G401 (cell line): ENCODE results near the gene MGST2. TPM values are rescaled to one million over a fixed set of nuclear protein-coding genes. Genes with fewer than 3 reads are reported as not detected.
A peak's percentile ranks its signal among the peaks of the same experiment; 100 is the strongest.

Source experiments
- DNase-seq: peaks from one replicate; pipeline ENCODE4 v3.0.0-alpha.2; 2015; ENCODE audit warnings: low spot score
- in situ Hi-C: cut with HindIII; loops from 2 replicates; pipeline ENCODE4 v1.10.0; 2016; ENCODE audit warnings: low sequenced_read_pairs, mixed read lengths
- total RNA-seq: library from RNA; depleted of rRNA; stranded (reverse); fragments of >200 nt; shearing (Covaris generic); gene quantifications from 2 replicates; pipeline ENCODE4 v1.2.3, GENCODE V29; 2014

Gene MGST2
- total RNA-seq, 1 experiment from 2014 or later: not detected

GRCh38 chr4:139666735-139667281 is 1.2 kb downstream of the MGST2 start:
- DNase-seq: peak; percentile 79
- in situ Hi-C loops: no loop called here

GRCh38 chr4:139668036-139668435 is 2.4 kb downstream of the MGST2 start:
- in situ Hi-C loops: no loop called here
- no peak for DNase-seq

- in situ Hi-C loops: no loop called here
- DNase-seq: no peak
These were observed 3.1 kb downstream of the MGST2 start for GRCh38 chr4:139668658-139669201.

- DNase-seq: no peak
- in situ Hi-C loops: no loop called here
These were observed 3.7 kb downstream of the MGST2 start for GRCh38 chr4:139669335-139669734.

GRCh38 chr4:139669890-139670289 is 4.3 kb downstream of the MGST2 start:
- DNase-seq: no peak
- in situ Hi-C loops: no loop called here

GRCh38 chr4:139670775-139671174 is 5.2 kb downstream of the MGST2 start:
- in situ Hi-C loops: no loop called here
- DNase-seq: no peak

GRCh38 chr4:139672215-139672614 is 6.6 kb downstream of the MGST2 start:
- in situ Hi-C loops: no loop called here
- DNase-seq: peak; percentile 24

GRCh38 chr4:139672732-139673131 is 7.1 kb downstream of the MGST2 start:
- no peak for DNase-seq
- in situ Hi-C loops: no loop called here

- DNase-seq: no peak
- in situ Hi-C loops: loop anchor here (5.0 kb wide), 1 partner anchor 48 kb away; no protein-coding TSS in a partner anchor
These were observed 9.4 kb downstream of the MGST2 start for GRCh38 chr4:139674875-139675550.

GRCh38 chr4:139675651-139676050 is 10.0 kb downstream of the MGST2 start:
- DNase-seq: no peak
- in situ Hi-C loops: loop anchor here (5.0 kb wide), 1 partner anchor 48 kb away; no protein-coding TSS in a partner anchor

GRCh38 chr4:139676365-139676764 is 10.7 kb downstream of the MGST2 start:
- no peak for DNase-seq
- in situ Hi-C loops: loop anchor here (5.0 kb wide), 1 partner anchor 49 kb away; no protein-coding TSS in a partner anchor

- DNase-seq: no peak
- in situ Hi-C loops: loop anchor here (5.0 kb wide), 1 partner anchor 50 kb away; no protein-coding TSS in a partner anchor
These were observed 11.4 kb downstream of the MGST2 start for GRCh38 chr4:139676913-139677585.

- no peak for DNase-seq
- in situ Hi-C loops: no loop called here
These were observed 16.7 kb downstream of the MGST2 start for GRCh38 chr4:139682309-139682708.

GRCh38 chr4:139682741-139683151 is 17.1 kb downstream of the MGST2 start:
- in situ Hi-C loops: no loop called here
- no peak for DNase-seq

- no peak for DNase-seq
- in situ Hi-C loops: no loop called here
These were observed 18.7 kb downstream of the MGST2 start for GRCh38 chr4:139684351-139684750.

- in situ Hi-C loops: no loop called here
- DNase-seq: no peak
These were observed 19.6 kb downstream of the MGST2 start for GRCh38 chr4:139685180-139685579.

- DNase-seq: no peak
- in situ Hi-C loops: no loop called here
These were observed 20.5 kb downstream of the MGST2 start for GRCh38 chr4:139686130-139686529.

GRCh38 chr4:139686988-139687387 is 21.4 kb downstream of the MGST2 start:
- in situ Hi-C loops: no loop called here

GRCh38 chr4:139689093-139689722 is 23.6 kb downstream of the MGST2 start:
- in situ Hi-C loops: no loop called here
- DNase-seq: no peak

More at GRCh38 chr4:139686988-139687387, 21.4 kb downstream of the MGST2 start:
- no peak for DNase-seq

GRCh38 chr4:139690419-139690818 is 24.8 kb downstream of the MGST2 start:
- in situ Hi-C loops: no loop called here
- DNase-seq: no peak
